Body of pancreas (tissue), 4 donors: Measurements from ENCODE around the gene SSB. TPM values are rescaled to one million over a fixed set of nuclear protein-coding genes. Genes with fewer than 3 reads are reported as not detected.

Experiments used
- ATAC-seq: fragments of 150-250 bp; one replicate; pipeline ENCODE4 v1.9.1; 2016
- DNase-seq, 4 donors: peaks; one replicate each; pipeline ENCODE4 v3.0.0-alpha.2; 2019
- H3K27ac ChIP-seq, 4 donors: fragments of 200-600 bp; sonication (generic); 1 replicate in 3 of 4; 2 replicates in 1 of 4; pipeline versions ENCODE4 v1.5.1 to v1.6.1; 2016 to 2019; ENCODE audit warnings: mild to moderate bottlenecking in 1 of 4, mixed read lengths in 1 of 4, moderate library complexity in 1 of 4
- H3K27me3 ChIP-seq, 2 donors: fragments of 200-600 bp; sonication (generic); one replicate each; pipeline ENCODE4 v1.6.0; 2016; ENCODE audit warnings: mild to moderate bottlenecking in 1 of 2
- H3K36me3 ChIP-seq, 2 donors: fragments of 200-600 bp; sonication (generic); replicated peaks in 1 of 2; 2 replicates each; pipeline ENCODE4 v1.5.1; 2016; ENCODE audit warnings: low read depth in 2 of 2; ENCODE audit not compliant: insufficient read depth in 1 of 2
- H3K4me1 ChIP-seq: fragments of 200-600 bp; sonication (generic); one replicate; pipeline ENCODE4 v1.6.0; 2016
- H3K4me3 ChIP-seq, 2 donors: fragments of 200-600 bp; sonication (generic); 1 replicate in 1 of 2; 2 replicates in 1 of 2; pipeline ENCODE4 v1.5.1; 2016 to 2019
- H3K9me3 ChIP-seq, 3 donors: fragments of 200-600 bp; sonication (generic); 1 replicate in 2 of 3; 2 replicates in 1 of 3; pipeline ENCODE4 v1.5.1; 2016
- POLR2A ChIP-seq, 3 donors: fragments of 450-650 bp; IDR thresholded peaks; one replicate each; pipeline ENCODE4 v1.6.1; 2016; ENCODE audit warnings: antibody characterized with exemption in 3 of 3, mild to moderate bottlenecking in 2 of 3
- WGBS, 2 donors: methylation state at CpG; one replicate each; pipeline ENCODE4 v1.1.5; 2017; 5-methylcytosine and 5-hydroxymethylcytosine counted together
- intact Hi-C: fragments of 100-400 bp; cut with DNase I; formaldehyde crosslinking; loops from one replicate; pipeline ENCODE4 v1.15.1; 2023
- total RNA-seq, 2 donors: library from RNA; depleted of rRNA; stranded (reverse); fragments of >200 nt; gene quantifications; one replicate each; pipeline ENCODE4 v1.1.0, GENCODE V29; 2016
- TF ChIP-seq, protein P1 (sequence below), 7 experiments: fragments of 450-650 bp in 4 of 7; fragments of 200-600 bp in 3 of 7; sonication (generic) in 3 of 7; IDR thresholded peaks; one replicate each; pipeline ENCODE4 v1.5.1; 2016 to 2019; ENCODE audit warnings: antibody characterized with exemption in 7 of 7

The SSB gene
- 10 to 100 TPM; 36.6 to 46.4 TPM for total RNA-seq

DNA sequence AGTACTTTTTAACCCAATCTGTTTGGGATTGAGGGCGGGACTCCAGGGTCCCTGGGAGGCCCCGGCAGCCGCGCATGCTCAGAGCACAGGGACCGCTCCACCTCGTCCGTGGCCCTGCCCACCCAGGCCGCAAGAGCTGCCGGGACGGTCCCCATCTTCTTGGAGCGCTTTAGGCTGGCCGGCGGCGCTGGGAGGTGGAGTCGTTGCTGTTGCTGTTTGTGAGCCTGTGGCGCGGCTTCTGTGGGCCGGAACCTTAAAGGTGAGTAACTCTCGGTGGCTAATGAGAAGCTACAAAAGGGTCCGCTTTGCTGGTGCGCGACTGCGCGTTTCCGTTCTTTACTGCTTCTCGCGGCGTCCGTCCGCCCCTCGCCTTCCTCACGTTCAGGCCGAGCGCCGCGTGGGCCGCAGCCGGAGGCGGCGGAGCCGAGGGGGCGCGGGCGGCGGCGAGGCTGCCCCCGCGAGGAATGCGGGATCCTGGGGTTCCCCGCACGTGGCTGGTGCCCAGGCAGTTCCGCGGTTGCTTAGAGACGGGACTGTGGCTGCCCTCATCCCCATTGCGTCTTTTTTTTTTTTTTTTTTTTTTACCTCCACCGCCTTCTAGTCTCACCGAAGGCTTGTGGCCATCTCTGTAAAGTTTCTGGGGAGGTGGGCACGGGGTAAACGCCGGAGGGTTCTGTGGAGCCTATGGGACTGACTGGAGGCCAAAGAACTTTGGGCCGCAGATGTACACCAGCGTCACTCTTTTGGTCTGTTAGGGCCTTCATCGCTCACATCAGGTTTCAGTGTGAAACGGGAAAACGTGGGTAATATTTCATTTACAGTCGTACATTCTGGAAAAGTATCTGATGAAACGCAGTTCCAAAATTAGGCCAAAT, at the start of gene SSB:
Gene SSB (plus strand): TSS at position 154 of the 875 bp plus-strand sequence. CDS start 2,090 bp downstream, outside the sequence.
- DNase-seq (peak; percentile 88 to 94 (median 94)), ATAC-seq (peak; percentile 98)
- Histone ChIP-seq H3K27ac (peak within 1 kb of the TSS; percentile 66 to 91 (median 74)), H3K27me3 (no peaks in the 10 kb centered on the region), H3K9me3 (no peaks in the 10 kb centered on the region), H3K36me3 (peaks cover 0 to 1% of the 10 kb centered on the region in 2 donors), H3K4me3 (peak within 1 kb of the TSS; percentile 83), H3K4me1 (peaks cover 12% of the 10 kb centered on the region)
- TF ChIP-seq, protein P1, sequence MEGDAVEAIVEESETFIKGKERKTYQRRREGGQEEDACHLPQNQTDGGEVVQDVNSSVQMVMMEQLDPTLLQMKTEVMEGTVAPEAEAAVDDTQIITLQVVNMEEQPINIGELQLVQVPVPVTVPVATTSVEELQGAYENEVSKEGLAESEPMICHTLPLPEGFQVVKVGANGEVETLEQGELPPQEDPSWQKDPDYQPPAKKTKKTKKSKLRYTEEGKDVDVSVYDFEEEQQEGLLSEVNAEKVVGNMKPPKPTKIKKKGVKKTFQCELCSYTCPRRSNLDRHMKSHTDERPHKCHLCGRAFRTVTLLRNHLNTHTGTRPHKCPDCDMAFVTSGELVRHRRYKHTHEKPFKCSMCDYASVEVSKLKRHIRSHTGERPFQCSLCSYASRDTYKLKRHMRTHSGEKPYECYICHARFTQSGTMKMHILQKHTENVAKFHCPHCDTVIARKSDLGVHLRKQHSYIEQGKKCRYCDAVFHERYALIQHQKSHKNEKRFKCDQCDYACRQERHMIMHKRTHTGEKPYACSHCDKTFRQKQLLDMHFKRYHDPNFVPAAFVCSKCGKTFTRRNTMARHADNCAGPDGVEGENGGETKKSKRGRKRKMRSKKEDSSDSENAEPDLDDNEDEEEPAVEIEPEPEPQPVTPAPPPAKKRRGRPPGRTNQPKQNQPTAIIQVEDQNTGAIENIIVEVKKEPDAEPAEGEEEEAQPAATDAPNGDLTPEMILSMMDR (IDR thresholded peaks at IDR 0.05) = no peak
- TF ChIP-seq POLR2A (IDR thresholded peaks at IDR 0.05) = peak; percentile 48 to 77 (median 76)
- 0% methylated on average over 29 to 67 of the region's 67 CpGs for WGBS, 2 donors
- intact Hi-C loops = no loop called here

DNA sequence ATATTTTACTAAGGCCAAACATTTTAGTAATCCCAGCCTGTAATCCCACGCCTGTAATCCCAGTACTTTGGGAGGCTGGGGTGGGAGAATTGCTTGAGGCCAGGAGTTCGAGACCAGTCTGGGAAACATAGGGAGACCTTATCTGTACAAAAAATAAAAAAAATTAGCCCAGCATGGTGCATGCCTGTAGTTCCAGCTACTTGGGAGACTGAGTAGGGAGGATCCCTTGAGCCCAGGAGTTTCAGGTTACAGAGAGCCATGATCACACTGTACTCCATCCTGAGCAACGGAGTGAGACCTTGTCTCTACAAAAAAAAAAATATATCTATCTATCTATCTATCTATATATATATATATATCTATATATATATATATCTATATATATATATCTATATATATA, 45.9 kb upstream of the SSB start:
- no peak for DNase-seq
- intact Hi-C loops = no loop called here
- H3K27ac ChIP-seq = no peak overlapping the region
- H3K4me3 ChIP-seq = no peak overlapping the region
- no peaks in the 10 kb centered on the region for H3K36me3 ChIP-seq
- H3K27me3 ChIP-seq = no peaks in the 10 kb centered on the region
- no peak for TF ChIP-seq POLR2A (IDR thresholded peaks at IDR 0.05)
- TF ChIP-seq, protein P1 (IDR thresholded peaks at IDR 0.05) = no peak
- WGBS, 2 donors = 91 to 96% methylated on average over 3 of the region's 3 CpGs
- H3K9me3 ChIP-seq = no peaks in the 10 kb centered on the region
- no peak for ATAC-seq
- no peaks in the 10 kb centered on the region for H3K4me1 ChIP-seq

DNA sequence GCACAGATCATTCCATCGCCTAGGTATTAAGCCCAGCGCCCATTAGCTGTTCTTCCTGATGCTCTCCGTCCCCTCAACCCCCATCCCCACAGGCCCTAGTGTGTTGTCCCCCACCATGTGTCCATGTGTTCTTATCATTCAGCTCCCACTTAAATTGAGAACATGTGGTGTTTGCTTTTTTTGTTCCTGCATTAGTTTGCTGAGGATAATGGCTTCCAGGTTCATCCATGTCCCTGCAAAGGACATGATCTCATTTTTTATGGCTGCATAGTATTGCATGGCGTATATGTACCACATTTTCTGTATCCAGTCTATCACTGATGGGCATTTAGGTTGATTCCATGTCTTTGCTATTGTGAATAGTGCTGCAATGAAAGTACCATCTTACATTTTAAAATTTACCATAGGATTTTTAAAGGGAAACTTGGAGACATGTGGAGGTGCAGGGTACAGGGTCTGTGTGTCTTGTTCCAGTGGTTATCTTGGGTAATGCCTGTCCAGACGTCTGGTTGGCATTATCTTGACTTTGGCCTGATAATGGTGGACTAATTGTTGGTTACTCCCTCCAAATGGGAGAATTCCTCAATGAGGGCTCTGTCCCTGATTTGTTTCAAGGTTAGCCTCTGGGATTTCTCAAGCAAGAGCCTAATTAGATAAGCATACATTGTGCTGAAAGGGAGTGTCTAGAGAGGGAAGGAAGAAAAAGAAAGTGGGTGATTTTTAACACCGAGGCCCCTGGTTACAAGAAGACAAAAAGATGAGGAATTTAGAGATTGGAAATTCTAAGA, 43.4 kb upstream of the SSB start:
- 65 to 69% methylated on average over 6 of the region's 6 CpGs for WGBS, 2 donors
- no peak overlapping the region for H3K4me3 ChIP-seq
- H3K9me3 ChIP-seq = no peaks in the 10 kb centered on the region
- no peaks in the 10 kb centered on the region for H3K4me1 ChIP-seq
- H3K36me3 ChIP-seq = no peaks in the 10 kb centered on the region
- no peak for DNase-seq
- no peaks in the 10 kb centered on the region for H3K27me3 ChIP-seq
- TF ChIP-seq, protein P1 (IDR thresholded peaks at IDR 0.05) = no peak
- ATAC-seq = no peak
- intact Hi-C loops = no loop called here
- H3K27ac ChIP-seq = no peak overlapping the region

DNA sequence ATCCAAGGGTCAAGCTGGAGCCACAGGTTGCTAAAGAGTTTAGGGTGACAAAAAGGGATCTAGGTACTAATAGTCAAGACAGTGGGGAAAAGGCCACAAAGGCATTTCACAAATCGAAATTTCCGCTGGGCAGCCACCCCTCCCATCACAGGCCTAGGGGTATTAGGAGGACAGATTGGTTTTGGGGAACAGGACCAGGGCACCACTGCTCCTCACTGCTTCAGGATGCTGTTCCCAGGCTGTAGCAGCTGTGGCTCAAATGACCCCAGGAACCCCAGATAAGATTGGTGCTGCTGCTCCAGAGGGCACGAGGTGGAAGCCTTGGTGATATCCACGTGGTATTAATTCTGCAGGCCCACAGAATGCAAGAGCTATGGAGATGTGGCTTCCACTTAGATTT, 42.3 kb upstream of the SSB start:
- no peak overlapping the region for H3K27ac ChIP-seq
- H3K4me1 ChIP-seq = no peaks in the 10 kb centered on the region
- H3K36me3 ChIP-seq = no peaks in the 10 kb centered on the region
- TF ChIP-seq POLR2A (IDR thresholded peaks at IDR 0.05) = no peak
- TF ChIP-seq, protein P1 (IDR thresholded peaks at IDR 0.05) = no peak
- DNase-seq (no peak), ATAC-seq (no peak)
- WGBS, 2 donors = 90 to 92% methylated on average over 4 of the region's 4 CpGs
- intact Hi-C loops = no loop called here
- no peak overlapping the region for H3K4me3 ChIP-seq
- no peaks in the 10 kb centered on the region for H3K27me3 ChIP-seq
- no peaks in the 10 kb centered on the region for H3K9me3 ChIP-seq
